ENCODE data around the gene NDUFAB1.

DNA sequence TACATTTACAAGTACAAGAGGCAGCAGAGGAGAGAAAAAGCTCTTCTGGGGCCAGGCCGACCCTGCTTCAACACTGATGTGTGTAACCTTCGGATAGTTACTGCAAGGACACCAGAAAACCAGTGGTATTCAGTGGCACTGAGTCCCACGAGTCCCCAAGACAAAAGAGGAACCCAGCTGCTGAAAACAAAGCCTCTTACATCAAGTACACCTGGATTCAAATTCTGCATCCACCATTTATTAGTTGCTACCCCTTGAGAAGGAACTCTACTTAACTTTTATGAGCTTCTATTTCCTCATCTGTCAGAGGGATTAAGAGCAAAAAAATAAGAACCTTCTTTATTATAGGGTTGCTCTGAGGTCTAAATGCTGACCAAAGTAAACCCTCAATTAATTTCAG, 41.6 kb downstream of the NDUFAB1 start:
- TF ChIP-seq POLR2AphosphoS5 (IDR thresholded peaks at IDR 0.05; ENCODE audit: low read depth, low read length) (no peak), TAF1 (IDR thresholded peaks at IDR 0.05; ENCODE audit: borderline replicate concordance, insufficient read depth, low read length) (no peak), FOXP2 (optimal IDR thresholded peaks at IDR 0.05; ENCODE audit: borderline replicate concordance, extremely low read depth, extremely low read length, insufficient read depth) (no peak), SIN3A (IDR thresholded peaks at IDR 0.05; ENCODE audit: borderline replicate concordance, insufficient read depth, low read length) (no peak)
- TF ChIP-seq, protein P1, sequence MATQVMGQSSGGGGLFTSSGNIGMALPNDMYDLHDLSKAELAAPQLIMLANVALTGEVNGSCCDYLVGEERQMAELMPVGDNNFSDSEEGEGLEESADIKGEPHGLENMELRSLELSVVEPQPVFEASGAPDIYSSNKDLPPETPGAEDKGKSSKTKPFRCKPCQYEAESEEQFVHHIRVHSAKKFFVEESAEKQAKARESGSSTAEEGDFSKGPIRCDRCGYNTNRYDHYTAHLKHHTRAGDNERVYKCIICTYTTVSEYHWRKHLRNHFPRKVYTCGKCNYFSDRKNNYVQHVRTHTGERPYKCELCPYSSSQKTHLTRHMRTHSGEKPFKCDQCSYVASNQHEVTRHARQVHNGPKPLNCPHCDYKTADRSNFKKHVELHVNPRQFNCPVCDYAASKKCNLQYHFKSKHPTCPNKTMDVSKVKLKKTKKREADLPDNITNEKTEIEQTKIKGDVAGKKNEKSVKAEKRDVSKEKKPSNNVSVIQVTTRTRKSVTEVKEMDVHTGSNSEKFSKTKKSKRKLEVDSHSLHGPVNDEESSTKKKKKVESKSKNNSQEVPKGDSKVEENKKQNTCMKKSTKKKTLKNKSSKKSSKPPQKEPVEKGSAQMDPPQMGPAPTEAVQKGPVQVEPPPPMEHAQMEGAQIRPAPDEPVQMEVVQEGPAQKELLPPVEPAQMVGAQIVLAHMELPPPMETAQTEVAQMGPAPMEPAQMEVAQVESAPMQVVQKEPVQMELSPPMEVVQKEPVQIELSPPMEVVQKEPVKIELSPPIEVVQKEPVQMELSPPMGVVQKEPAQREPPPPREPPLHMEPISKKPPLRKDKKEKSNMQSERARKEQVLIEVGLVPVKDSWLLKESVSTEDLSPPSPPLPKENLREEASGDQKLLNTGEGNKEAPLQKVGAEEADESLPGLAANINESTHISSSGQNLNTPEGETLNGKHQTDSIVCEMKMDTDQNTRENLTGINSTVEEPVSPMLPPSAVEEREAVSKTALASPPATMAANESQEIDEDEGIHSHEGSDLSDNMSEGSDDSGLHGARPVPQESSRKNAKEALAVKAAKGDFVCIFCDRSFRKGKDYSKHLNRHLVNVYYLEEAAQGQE (IDR thresholded peaks at IDR 0.05; ENCODE audit: insufficient read depth in 1 of 2, low read depth in 2 of 2, low read length in 2 of 2), result no peak
